GM23248 (cell line): ENCODE results near the gene NOSIP. TPM values are rescaled to one million over a fixed set of nuclear protein-coding genes. Genes with fewer than 3 reads are reported as not detected.

Experiments
- DNase-seq: peaks from one replicate; pipeline ENCODE4 v3.0.0-alpha.2; 2015
- H2AFZ ChIP-seq: fragments of 200-600 bp; sonication (generic); 2 replicates; pipeline ENCODE4 v1.6.1; 2016; ENCODE audit warnings: antibody characterized with exemption
- H3F3A ChIP-seq: fragments of 200-600 bp; sonication (generic); 2 replicates; pipeline ENCODE4 v1.6.1; 2016; ENCODE audit warnings: mild to moderate bottlenecking, antibody characterized with exemption, mixed run types; ENCODE audit not compliant: insufficient read depth
- H3K27ac ChIP-seq: fragments of 200-600 bp; sonication (generic); 2 replicates; pipeline ENCODE4 v1.5.1; 2016; ENCODE audit warnings: mild to moderate bottlenecking
- H3K27me3 ChIP-seq: fragments of 200-600 bp; sonication (generic); replicated peaks from 2 replicates; pipeline ENCODE4 v1.6.1; 2016; ENCODE audit warnings: mild to moderate bottlenecking; ENCODE audit not compliant: insufficient read depth
- H3K36me3 ChIP-seq: fragments of 200-600 bp; sonication (generic); 2 replicates; pipeline ENCODE4 v1.6.1; 2016; ENCODE audit warnings: low read depth, mild to moderate bottlenecking
- H3K4me1 ChIP-seq: fragments of 200-600 bp; sonication (generic); 2 replicates; pipeline ENCODE4 v1.6.1; 2016; ENCODE audit warnings: mild to moderate bottlenecking; ENCODE audit not compliant: insufficient read depth
- H3K4me2 ChIP-seq: fragments of 200-600 bp; sonication (generic); one replicate; pipeline ENCODE4 v1.6.1; 2016; ENCODE audit warnings: mild to moderate bottlenecking; ENCODE audit not compliant: unreplicated experiment
- H3K4me3 ChIP-seq: fragments of 200-600 bp; sonication (generic); 2 replicates; pipeline ENCODE4 v1.5.1; 2016; ENCODE audit warnings: mild to moderate bottlenecking
- H3K79me2 ChIP-seq: fragments of 200-600 bp; sonication (generic); 2 replicates; pipeline ENCODE4 v1.6.1; 2016; ENCODE audit warnings: mild to moderate bottlenecking; ENCODE audit not compliant: insufficient read depth
- H3K9ac ChIP-seq: fragments of 200-600 bp; sonication (generic); 2 replicates; pipeline ENCODE4 v1.6.1; 2016; ENCODE audit warnings: mild to moderate bottlenecking
- H3K9me2 ChIP-seq: fragments of 200-600 bp; sonication (generic); 2 replicates; pipeline ENCODE4 v1.6.1; 2016; ENCODE audit warnings: mixed run types, mild to moderate bottlenecking, moderate library complexity; ENCODE audit not compliant: insufficient read depth
- H3K9me3 ChIP-seq: fragments of 200-600 bp; sonication (generic); one replicate; pipeline ENCODE4 v1.6.1; 2017; ENCODE audit warnings: low read depth
- H4K20me1 ChIP-seq: fragments of 200-600 bp; sonication (generic); 2 replicates; pipeline ENCODE4 v1.6.0; 2016; ENCODE audit not compliant: insufficient read depth
- EZH2 ChIP-seq: fragments of 200-600 bp; sonication (generic); IDR thresholded peaks from 2 replicates; pipeline ENCODE4 v1.6.1; 2018; ENCODE audit warnings: antibody characterized with exemption, mild to moderate bottlenecking; ENCODE audit not compliant: insufficient read depth, poor library complexity, severe bottlenecking
- EZH2phosphoT487 ChIP-seq: fragments of 200-600 bp; sonication (generic); IDR thresholded peaks from 2 replicates; pipeline ENCODE4 v1.6.1; 2018; ENCODE audit warnings: antibody characterized with exemption, moderate library complexity, mild to moderate bottlenecking, low read depth; ENCODE audit not compliant: insufficient read depth
- WGBS, 2 experiments: methylation state at CpG; one replicate each; pipeline ENCODE4 v1.1.6; 2015 to 2017; ENCODE audit warnings: low lambda C conversion rate in 2 of 2, low coverage in 1 of 2; ENCODE audit errors: missing lambda C conversion rate in 2 of 2; 5-methylcytosine and 5-hydroxymethylcytosine counted together
- in situ Hi-C: fragments of 300-500 bp; cut with MboI; formaldehyde crosslinking; loops from 2 replicates; pipeline ENCODE4 v1.15.0; 2020
- polyA plus RNA-seq: library from polyadenylated mRNA; unstranded; fragments of >200 nt; fragmentation: Nextera tagmentation; extraction: Ambion mirVana; gene quantifications from 2 replicates; pipeline ENCODE4 v1.2.1, GENCODE V29; 2016
- total RNA-seq: library from RNA; depleted of rRNA; stranded (reverse); fragments of >200 nt; shearing (Covaris generic); gene quantifications from 2 replicates; pipeline ENCODE4 v1.2.3, GENCODE V29; 2014

NOSIP gene
- total and polyA plus RNA-seq, 2 experiments from 2014 or later, result 53.2 to 84.3 TPM

DNA sequence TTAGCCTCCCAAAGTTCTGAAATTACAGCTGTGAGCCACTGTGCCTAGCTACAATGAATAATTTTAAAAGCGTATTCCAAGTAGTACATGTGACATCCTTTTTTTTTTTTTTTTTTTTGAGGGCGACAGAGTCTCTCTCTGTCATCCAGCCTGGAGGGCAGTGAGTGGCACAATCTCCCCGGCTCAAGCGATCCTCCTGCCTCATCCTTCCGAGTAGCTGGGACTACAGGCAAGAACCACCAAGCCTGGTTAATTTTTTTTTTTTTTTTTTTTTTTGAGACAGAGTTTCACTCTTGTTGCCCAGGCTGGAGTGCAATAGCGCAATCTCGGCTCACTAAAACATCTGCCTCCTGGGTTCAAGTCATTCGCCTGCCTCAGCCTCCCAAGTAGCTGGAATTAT, 6.9 kb upstream of the NOSIP start:
- no peak overlapping the region for H3K9ac ChIP-seq
- no peaks in the 10 kb centered on the region for H3K4me1 ChIP-seq
- WGBS, 2 experiments, result 18 to 28% methylated on average over 8 of the region's 8 CpGs
- H3K9me3 ChIP-seq, result no peaks in the 10 kb centered on the region
- H3K9me2 ChIP-seq, result no peaks in the 10 kb centered on the region
- no peak for DNase-seq
- H3K4me3 ChIP-seq, result no peak overlapping the region
- in situ Hi-C loops, result no loop called here
- H3K79me2 ChIP-seq, result peaks cover 7% of the 10 kb centered on the region
- H3K27ac ChIP-seq, result no peak overlapping the region
- no peak overlapping the region for H3K4me2 ChIP-seq
- no peaks in the 10 kb centered on the region for H3K27me3 ChIP-seq
- H3K36me3 ChIP-seq, result no peaks in the 10 kb centered on the region
- no peaks in the 10 kb centered on the region for H3F3A ChIP-seq
- H4K20me1 ChIP-seq, result no peaks in the 10 kb centered on the region
- no peak for TF ChIP-seq EZH2phosphoT487
- no peak for TF ChIP-seq EZH2
- no peak overlapping the region for H2AFZ ChIP-seq

DNA sequence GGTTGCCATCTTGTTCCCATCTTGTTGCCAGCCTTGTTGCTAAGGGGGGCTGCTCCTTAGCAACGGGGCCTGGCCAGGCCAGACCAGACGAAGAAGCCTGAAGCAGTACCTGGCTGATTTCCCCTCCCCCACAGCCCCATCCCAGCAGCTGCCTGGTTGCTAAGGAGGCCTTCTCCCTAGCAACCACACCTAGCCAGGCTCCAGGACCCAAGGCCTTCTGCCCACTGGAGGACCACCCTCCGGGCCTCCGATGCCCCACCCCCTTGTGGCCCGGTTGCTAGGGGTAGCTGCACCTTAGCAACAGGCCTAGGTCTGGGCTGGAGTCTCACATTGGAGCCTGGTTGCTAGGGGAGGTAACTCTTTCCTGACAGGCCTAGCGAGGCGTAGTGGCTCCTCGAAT, 4.7 kb upstream of the NOSIP start:
- in situ Hi-C loops, result no loop called here
- no peak overlapping the region for H3K9ac ChIP-seq
- WGBS, 2 experiments, result 50 to 51% methylated on average over 8 of the region's 8 CpGs

DNA sequence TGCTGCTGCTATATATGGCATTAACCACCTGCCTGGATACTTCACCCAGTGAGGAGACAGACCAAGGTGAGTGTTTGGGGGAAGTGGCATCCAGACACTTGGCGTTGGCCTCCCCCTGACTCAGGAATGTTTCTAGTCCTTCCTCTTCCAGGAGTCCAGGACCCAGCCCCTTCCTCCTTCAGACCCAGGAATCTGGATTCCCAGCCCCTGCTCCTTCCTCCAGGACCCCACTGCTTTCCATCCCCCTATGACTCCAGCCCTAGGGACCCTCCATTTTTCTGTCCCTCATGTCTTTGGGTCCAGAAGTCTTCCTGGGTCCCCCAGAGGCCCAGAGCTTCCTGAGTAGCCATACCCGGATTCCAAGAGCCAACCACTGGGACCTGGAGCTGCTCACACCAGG, 2.9 kb upstream of the NOSIP start:
- H3K4me3 ChIP-seq, result no peak overlapping the region
- no peak overlapping the region for H3K9ac ChIP-seq
- no peak overlapping the region for H2AFZ ChIP-seq
- H3K27me3 ChIP-seq, result no peaks in the 10 kb centered on the region
- no peak for DNase-seq
- H4K20me1 ChIP-seq, result no peaks in the 10 kb centered on the region
- no peak overlapping the region for H3K27ac ChIP-seq
- no peaks in the 10 kb centered on the region; the same call in 1 of the 2 replicates for H3F3A ChIP-seq
- in situ Hi-C loops, result no loop called here
- peaks cover 8% of the 10 kb centered on the region for H3K4me1 ChIP-seq
- H3K9me2 ChIP-seq, result no peaks in the 10 kb centered on the region
- H3K4me2 ChIP-seq, result no peak overlapping the region
- H3K36me3 ChIP-seq, result no peaks in the 10 kb centered on the region
- H3K9me3 ChIP-seq, result no peaks in the 10 kb centered on the region
- peaks cover 20% of the 10 kb centered on the region for H3K79me2 ChIP-seq
- TF ChIP-seq EZH2 (no peak), EZH2phosphoT487 (no peak)
- 27 to 29% methylated on average over 2 of the region's 2 CpGs for WGBS, 2 experiments

More for the DNA sequence above, 4.7 kb upstream of the NOSIP start:
- DNase-seq, result no peak
- H4K20me1 ChIP-seq, result no peaks in the 10 kb centered on the region
- no peaks in the 10 kb centered on the region for H3K9me3 ChIP-seq
- H3K4me1 ChIP-seq, result no peaks in the 10 kb centered on the region
- no peak overlapping the region for H2AFZ ChIP-seq
- H3K36me3 ChIP-seq, result no peaks in the 10 kb centered on the region
- H3K9me2 ChIP-seq, result no peaks in the 10 kb centered on the region
- H3K4me3 ChIP-seq, result no peak overlapping the region
- no peaks in the 10 kb centered on the region; the same call in 1 of the 2 replicates for H3F3A ChIP-seq
- H3K79me2 ChIP-seq, result peaks cover 2% of the 10 kb centered on the region
- H3K4me2 ChIP-seq, result no peak overlapping the region
- H3K27me3 ChIP-seq, result no peaks in the 10 kb centered on the region
- TF ChIP-seq EZH2 (no peak), EZH2phosphoT487 (no peak)
- no peak overlapping the region for H3K27ac ChIP-seq

DNA sequence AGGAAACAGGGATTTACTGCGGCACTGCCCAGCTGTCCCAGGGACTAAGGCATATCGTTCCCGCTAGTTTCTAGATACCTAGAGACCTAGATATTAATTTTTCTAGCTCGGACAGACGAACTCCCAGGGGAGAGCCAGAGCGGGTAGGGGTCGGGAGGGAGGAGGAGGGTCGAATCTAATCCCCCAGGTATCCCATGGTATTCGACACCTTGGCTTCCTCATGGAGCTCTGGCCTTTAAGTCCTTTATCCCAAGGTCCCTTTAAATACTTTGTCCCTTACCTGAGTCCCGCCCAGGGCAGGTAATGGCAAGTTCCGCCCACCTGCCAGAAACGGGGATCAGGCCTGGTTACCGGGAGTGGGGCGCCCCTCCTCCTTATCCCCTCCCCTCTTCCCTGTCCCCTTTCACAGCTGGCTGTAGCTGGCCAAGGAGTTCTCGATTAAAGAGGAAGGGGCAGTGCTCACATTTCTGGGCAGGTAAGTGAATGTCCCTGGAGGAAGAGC, 702 bp upstream of the NOSIP start, which contains the start of gene PRRG2:
Gene PRRG2 (plus strand): TSS at position 310 of the 502 bp plus-strand sequence. CDS start 1,904 bp downstream, outside the sequence.
- Histone ChIP-seq H3K4me1 (peaks cover 8% of the 10 kb centered on the region), H3K9me2 (no peaks in the 10 kb centered on the region), H4K20me1 (no peaks in the 10 kb centered on the region), H3K79me2 (peaks cover 42% of the 10 kb centered on the region), H3K4me2 (peak within 1 kb of the TSS; percentile 92), H2AFZ (peak within 1 kb of the TSS; percentile 95), H3K36me3 (peaks cover 3% of the 10 kb centered on the region; the same call in 1 of the 2 replicates), H3K27me3 (no peaks in the 10 kb centered on the region), H3K9ac (peak within 1 kb of the TSS; percentile 85), H3K27ac (peak within 1 kb of the TSS; percentile 18), H3F3A (no peaks in the 10 kb centered on the region; the same call in 1 of the 2 replicates), H3K9me3 (no peaks in the 10 kb centered on the region), H3K4me3 (peak within 1 kb of the TSS; percentile 83)
- in situ Hi-C loops, result no loop called here
- TF ChIP-seq EZH2phosphoT487 (no peak), EZH2 (no peak)
- WGBS, 2 experiments, result 26 to 30% methylated on average over 15 of the region's 15 CpGs
- DNase-seq, result no peak

DNA sequence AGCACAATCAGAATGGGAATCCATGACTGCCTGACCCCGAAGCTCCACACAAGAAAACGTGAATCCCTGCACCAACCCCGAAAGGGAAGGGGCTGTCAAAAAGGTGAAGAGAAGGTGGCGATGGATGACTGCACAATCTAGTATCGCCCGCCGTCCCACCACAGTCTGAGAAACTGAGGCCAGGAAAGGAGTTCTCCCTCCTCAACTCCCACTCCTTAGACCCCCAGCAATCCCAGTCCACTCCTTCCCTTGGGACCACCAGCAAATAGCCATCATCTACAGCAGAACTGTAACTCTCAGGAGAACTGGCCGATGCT, 451 bp downstream of the NOSIP start:
- peak overlapping the region; percentile 95 for H2AFZ ChIP-seq
- peak overlapping the region; percentile 18 for H3K27ac ChIP-seq
- peak overlapping the region; percentile 83 for H3K4me3 ChIP-seq
- H3K27me3 ChIP-seq, result no peaks in the 10 kb centered on the region
- 1 to 2% methylated on average over 8 of the region's 8 CpGs for WGBS, 2 experiments
- in situ Hi-C loops, result no loop called here
- peak; percentile 27 for DNase-seq
- H3K9me2 ChIP-seq, result no peaks in the 10 kb centered on the region
- peak overlapping the region; percentile 92 for H3K4me2 ChIP-seq
- peaks cover 8% of the 10 kb centered on the region for H3K4me1 ChIP-seq
- peaks cover 14% of the 10 kb centered on the region; the same call in 1 of the 2 replicates for H3K36me3 ChIP-seq
- no peaks in the 10 kb centered on the region for H3K9me3 ChIP-seq
- no peak for TF ChIP-seq EZH2phosphoT487
- no peak for TF ChIP-seq EZH2
- H3K9ac ChIP-seq, result peak overlapping the region; percentile 85
- peaks cover 54% of the 10 kb centered on the region for H3K79me2 ChIP-seq
- no peaks in the 10 kb centered on the region for H4K20me1 ChIP-seq
- no peaks in the 10 kb centered on the region; the same call in 1 of the 2 replicates for H3F3A ChIP-seq
